Activated T-cell treated with anti-CD3 and anti-CD28 coated beads, Interleukin-2, amount 50 U/mL, for 24 hours (primary cell): ENCODE measurements around the gene GFY.

Experiments used
- DNase-seq: peaks from one replicate; pipeline ENCODE4 v3.0.0-alpha.2; 2020
- H3K27ac Mint-ChIP-seq: 2 replicates; pipeline ENCODE4 v1.8.0; 2020; ENCODE audit warnings: mild to moderate bottlenecking, mixed read lengths
- H3K27me3 Mint-ChIP-seq: 2 replicates; pipeline ENCODE4 v1.8.0; 2020; ENCODE audit warnings: mixed read lengths
- H3K36me3 Mint-ChIP-seq: 2 replicates; pipeline ENCODE4 v1.8.0; 2020; ENCODE audit warnings: low read depth, mixed read lengths
- H3K4me1 Mint-ChIP-seq: 2 replicates; pipeline ENCODE4 v1.8.0; 2020; ENCODE audit warnings: low read depth, mixed read lengths
- H3K4me3 Mint-ChIP-seq: 2 replicates; pipeline ENCODE4 v1.8.0; 2020; ENCODE audit warnings: mild to moderate bottlenecking, moderate library complexity, mixed read lengths
- H3K9me3 Mint-ChIP-seq: 2 replicates; pipeline ENCODE4 v1.8.0; 2020; ENCODE audit warnings: mixed read lengths

The GFY gene

DNA sequence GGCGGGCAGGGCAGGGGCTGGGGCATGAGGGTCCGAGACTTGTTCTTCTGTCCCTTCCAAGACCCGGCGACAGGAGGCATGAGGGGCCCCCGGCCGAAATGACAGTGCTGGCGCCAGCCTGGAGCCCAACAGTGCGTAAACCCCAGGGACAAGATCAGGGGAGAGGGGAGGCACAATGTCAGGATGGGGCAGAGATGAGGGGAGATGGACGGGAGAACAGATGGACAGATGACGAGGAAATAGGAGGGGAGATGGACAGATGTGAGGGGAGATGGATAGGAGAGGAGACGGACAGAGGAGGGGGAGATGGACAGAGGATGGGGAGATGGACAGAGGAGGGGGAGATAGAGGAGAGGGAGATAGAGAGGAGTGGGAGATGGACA lies 49.3 kb downstream of the GFY start:
- Mint-ChIP-seq H3K4me3 (peak overlapping the region; percentile 81), H3K27ac (peak overlapping the region; percentile 92), H3K27me3 (no peaks in the 10 kb centered on the region), H3K9me3 (no peaks in the 10 kb centered on the region), H3K36me3 (peaks cover 43% of the 10 kb centered on the region), H3K4me1 (peaks cover 58% of the 10 kb centered on the region)
- no peak for DNase-seq

DNA sequence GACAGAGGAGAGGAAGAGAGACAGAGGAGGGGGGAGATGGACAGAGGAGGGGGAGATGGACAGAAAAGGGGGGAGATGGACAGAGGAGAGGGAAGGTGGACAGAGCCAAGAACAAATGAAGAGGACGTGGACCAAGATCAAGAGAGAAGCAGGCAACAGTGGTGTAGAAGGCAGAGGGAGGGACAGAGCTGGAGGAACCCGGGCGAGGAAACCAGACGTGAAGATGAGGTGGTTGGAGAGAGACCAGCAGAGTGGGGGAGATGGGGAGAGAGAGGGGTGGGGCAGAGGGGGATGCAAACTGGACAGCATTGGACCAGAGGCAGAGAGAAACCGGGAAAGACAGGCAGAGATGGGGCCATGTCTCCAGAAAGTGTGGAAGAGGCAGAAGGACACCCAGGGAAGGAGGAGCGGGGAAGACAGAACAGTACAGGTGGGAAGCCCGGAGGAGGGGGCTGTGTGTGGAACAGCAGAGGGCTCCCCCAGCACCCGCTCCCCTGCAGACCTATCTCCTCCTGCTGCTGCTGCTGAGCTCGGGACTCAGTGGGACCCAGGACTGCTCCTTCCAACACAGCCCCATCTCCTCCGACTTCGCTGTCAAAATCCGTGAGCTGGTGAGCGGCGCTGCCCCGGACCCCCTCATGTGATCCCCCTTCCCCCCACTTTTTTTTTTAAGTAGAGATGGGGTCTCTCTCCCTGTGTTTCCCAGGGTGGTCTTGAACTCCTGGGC lies 50.2 kb downstream of the GFY start:
- H3K9me3 Mint-ChIP-seq, result no peaks in the 10 kb centered on the region
- no peaks in the 10 kb centered on the region for H3K27me3 Mint-ChIP-seq
- peaks cover 43% of the 10 kb centered on the region for H3K36me3 Mint-ChIP-seq
- DNase-seq, result peak; percentile 48
- H3K27ac Mint-ChIP-seq, result peak overlapping the region; percentile 92
- H3K4me3 Mint-ChIP-seq, result peak overlapping the region; percentile 81
- peaks cover 54% of the 10 kb centered on the region for H3K4me1 Mint-ChIP-seq

DNA sequence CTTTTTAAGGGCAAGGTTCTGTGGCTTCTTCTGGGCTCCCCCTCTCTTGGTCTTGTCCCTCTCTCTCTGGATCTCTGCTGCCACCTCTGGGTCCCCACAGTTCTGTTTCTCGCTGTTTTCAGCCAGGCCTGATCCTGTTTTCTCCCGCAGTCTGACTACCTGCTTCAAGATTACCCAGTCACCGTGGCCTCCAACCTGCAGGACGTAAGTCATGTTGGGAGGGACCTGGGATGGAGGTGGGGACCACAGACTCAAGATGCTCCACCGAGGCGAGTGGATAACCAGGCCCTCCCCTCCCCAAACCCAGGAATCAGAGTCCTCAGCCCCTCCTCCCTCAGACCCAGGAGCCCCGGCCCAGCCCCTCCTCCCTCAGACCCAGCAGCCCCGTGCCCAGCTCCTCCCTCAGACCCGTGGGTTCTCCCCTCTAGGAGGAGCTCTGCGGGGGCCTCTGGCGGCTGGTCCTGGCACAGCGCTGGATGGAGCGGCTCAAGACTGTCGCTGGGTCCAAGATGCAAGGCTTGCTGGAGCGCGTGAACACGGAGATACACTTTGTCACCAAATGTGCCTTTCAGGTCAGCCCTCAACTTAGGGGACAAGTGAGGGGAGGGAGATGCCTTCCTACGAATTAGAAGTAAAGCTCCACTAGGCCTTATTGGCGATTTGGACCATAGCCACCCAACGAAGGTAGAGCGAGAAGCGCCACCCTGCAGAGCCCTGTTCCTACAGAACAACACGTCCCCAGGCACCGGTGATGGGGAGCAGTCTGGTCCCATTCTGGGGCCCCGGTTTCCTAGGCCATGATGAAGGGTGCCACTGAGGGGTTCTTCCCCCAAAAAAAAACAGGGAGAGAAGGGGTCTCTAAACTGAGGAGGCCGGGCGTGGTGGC lies 51.0 kb downstream of the GFY start:
- Mint-ChIP-seq H3K36me3 (peaks cover 41% of the 10 kb centered on the region), H3K4me3 (peak overlapping the region; percentile 81), H3K4me1 (peaks cover 50% of the 10 kb centered on the region), H3K27ac (peak overlapping the region; percentile 92), H3K9me3 (no peaks in the 10 kb centered on the region), H3K27me3 (no peaks in the 10 kb centered on the region)
- peak; percentile 84 for DNase-seq
